ENCODE data around the gene RABEP1. TPM values are rescaled to one million over a fixed set of nuclear protein-coding genes. Genes with fewer than 3 reads are reported as not detected.

RABEP1 gene
- total and polyA plus RNA-seq, 2 donors, result 25.9 to 50.3 TPM

DNA sequence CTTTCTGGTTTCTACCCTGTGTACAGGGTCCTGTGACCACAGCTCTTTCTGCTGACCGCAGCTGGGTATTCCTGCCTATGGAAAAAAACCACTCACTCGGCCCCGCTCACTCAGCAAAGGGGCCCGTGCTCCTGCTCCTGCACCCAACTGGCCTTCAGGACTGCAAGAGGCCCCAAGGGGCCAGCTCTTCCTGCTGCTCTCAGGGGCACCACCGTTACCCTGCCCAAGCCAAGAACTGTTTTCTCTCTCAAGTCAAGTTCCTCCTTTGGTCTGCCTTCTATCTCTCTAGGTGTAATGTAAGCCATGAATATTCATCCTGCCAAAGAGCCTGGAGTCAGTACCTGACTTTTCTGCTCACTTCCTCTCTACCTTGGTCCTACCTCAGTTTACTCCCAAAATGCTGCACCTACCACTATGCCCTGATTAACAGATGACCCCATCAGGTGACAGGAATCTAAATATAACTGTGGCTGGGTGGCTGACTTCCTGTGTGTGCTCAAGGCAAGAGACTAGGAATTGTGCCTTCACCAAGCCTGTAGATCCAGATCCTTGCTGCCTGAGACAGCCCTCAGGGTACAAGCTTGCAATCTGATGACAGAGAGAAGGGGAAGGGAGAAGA, 27.1 kb upstream of the RABEP1 start:
- no peak overlapping the region for H3K4me3 ChIP-seq (ENCODE audit: low read depth, low read length)
- no peak for DNase-seq (ENCODE audit: extremely low spot score)
- H3K36me3 ChIP-seq (ENCODE audit: insufficient read depth), result no peaks in the 10 kb centered on the region
- WGBS, result 69% methylated on average over 5 of the region's 5 CpGs
- H3K27ac ChIP-seq (ENCODE audit: low read depth), result no peak overlapping the region
- no peaks in the 10 kb centered on the region for H3K4me1 ChIP-seq (ENCODE audit: insufficient read depth)

DNA sequence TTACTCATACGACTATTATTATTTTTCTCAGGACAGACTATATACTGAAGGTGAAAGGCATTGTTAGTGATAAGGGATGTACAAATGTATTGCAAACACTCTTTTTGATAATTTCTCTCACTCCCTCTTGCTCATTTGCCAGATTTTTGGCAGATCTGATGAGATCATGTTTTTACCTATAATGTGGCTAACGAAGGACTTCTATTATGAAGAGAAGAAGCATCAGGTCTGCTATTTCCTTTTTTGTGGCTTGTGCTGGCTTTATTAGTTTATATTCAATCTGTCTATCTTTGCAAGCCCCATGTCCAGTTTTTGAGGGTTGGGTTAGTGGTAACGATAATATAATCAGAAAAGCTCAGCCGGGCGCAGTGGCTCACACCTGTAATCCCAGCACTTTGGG, 25.0 kb upstream of the RABEP1 start:
- Histone ChIP-seq H3K4me1 (ENCODE audit: insufficient read depth) (no peaks in the 10 kb centered on the region), H3K4me3 (ENCODE audit: low read depth, low read length) (no peak overlapping the region), H3K27ac (ENCODE audit: low read depth) (no peak overlapping the region), H3K36me3 (ENCODE audit: insufficient read depth) (no peaks in the 10 kb centered on the region)
- DNase-seq (ENCODE audit: extremely low spot score), result no peak
- WGBS, result 83% methylated on average over 5 of the region's 5 CpGs

DNA sequence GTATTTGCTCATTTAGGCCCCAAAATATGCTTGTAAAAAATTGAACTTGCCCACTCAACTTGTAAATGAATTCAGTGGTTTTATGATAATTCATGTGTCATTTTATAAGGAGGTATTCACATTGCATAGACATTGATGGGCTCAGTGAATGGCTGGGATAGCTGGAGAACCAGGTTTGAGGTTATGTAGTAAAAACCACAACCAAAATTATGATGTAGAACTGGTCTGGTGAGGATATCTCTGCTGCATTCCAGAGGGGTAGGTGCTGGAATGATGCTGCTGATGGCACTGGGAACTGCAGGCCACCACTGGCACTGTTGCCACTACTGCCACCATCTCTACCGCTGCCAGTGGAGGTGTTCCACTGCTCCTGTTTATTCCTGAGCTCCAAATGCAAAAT, 21.5 kb upstream of the RABEP1 start:
- 93% methylated on average over 1 of the region's 1 CpG for WGBS
- H3K4me3 ChIP-seq (ENCODE audit: low read depth, low read length), result no peak overlapping the region
- H3K27ac ChIP-seq (ENCODE audit: low read depth), result no peak overlapping the region
- no peaks in the 10 kb centered on the region for H3K36me3 ChIP-seq (ENCODE audit: insufficient read depth)
- no peaks in the 10 kb centered on the region for H3K4me1 ChIP-seq (ENCODE audit: insufficient read depth)
- no peak for DNase-seq (ENCODE audit: extremely low spot score)

DNA sequence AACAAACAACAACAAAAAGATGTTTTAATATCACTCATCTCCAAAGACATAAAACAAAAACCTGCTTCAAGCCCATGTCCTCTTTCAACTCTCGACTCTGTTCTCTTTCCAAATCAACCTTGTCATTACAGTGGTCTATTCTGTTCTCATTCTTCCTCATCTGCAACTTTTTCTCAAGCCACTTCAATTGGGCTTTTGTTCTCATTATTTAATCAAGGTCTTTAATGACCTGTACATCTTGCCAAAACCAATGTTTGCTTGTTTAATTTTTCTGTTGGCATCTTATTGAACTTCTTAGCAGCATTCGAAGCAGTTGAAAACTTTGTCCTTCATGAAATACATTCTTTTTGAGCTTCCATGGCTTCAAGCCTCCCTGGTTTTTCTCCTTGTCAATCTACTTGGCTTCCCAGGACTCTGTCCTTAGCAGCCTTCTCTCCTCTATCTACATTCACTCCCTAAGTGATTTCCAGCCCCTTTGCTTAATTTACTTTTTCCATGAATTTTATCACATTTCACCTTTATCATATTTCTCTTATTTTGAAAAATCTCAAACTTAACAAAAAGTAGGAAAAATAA, 19.6 kb upstream of the RABEP1 start:
- H3K27ac ChIP-seq (ENCODE audit: low read depth), result no peak overlapping the region
- 74% methylated on average over 2 of the region's 2 CpGs for WGBS

DNA sequence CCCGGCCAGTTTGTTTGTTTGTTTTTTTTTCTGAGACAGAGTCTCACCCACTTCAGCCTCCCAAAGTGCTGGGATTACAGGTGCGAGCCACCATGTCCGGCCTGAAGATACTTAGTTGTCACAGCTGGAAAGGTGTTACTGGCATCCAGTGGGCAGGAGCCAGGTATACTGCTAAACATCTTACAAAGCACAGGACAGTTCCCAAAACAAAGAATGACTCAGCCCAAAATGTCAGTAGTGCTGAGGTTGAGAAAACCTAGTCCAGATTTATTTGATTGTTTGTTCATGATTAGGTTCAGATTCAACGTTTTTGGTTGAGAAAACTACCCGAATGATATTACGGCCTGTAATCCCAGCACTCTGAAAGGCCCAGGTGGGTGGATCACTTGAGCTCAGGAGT, 18.6 kb upstream of the RABEP1 start:
- no peaks in the 10 kb centered on the region for H3K36me3 ChIP-seq (ENCODE audit: insufficient read depth)
- 93% methylated on average over 6 of the region's 6 CpGs for WGBS
- no peak for DNase-seq (ENCODE audit: extremely low spot score)
- no peak overlapping the region for H3K27ac ChIP-seq (ENCODE audit: low read depth)
- H3K4me3 ChIP-seq (ENCODE audit: low read depth, low read length), result no peak overlapping the region
- no peaks in the 10 kb centered on the region for H3K4me1 ChIP-seq (ENCODE audit: insufficient read depth)

More for the DNA sequence above, 19.6 kb upstream of the RABEP1 start:
- DNase-seq (ENCODE audit: extremely low spot score), result no peak
- Histone ChIP-seq H3K4me1 (ENCODE audit: insufficient read depth) (no peaks in the 10 kb centered on the region), H3K36me3 (ENCODE audit: insufficient read depth) (no peaks in the 10 kb centered on the region), H3K4me3 (ENCODE audit: low read depth, low read length) (no peak overlapping the region)

DNA sequence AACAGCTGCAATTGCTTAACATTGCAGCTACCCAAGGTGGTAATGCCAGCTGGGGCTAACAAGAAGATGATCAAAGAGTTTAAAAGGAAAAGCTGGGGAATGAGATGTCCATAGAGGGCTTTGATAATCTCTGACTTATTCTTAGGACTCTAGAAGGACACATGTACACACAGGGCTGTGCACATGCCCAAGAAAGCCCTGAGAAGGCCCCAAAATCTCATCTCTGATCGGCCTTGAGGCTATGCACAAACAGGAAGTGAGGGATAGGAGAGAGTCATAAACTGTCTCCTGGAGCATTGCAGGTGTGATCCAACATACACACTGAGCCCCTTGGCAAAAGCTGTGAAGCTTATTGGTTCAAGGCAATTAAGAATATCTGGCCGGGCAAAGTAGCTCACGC, 17.2 kb upstream of the RABEP1 start:
- WGBS, result 35% methylated on average over 3 of the region's 3 CpGs
- H3K4me3 ChIP-seq (ENCODE audit: low read depth, low read length), result no peak overlapping the region
- DNase-seq (ENCODE audit: extremely low spot score), result no peak
- H3K4me1 ChIP-seq (ENCODE audit: insufficient read depth), result no peaks in the 10 kb centered on the region
- H3K27ac ChIP-seq (ENCODE audit: low read depth), result no peak overlapping the region
- no peaks in the 10 kb centered on the region for H3K36me3 ChIP-seq (ENCODE audit: insufficient read depth)

DNA sequence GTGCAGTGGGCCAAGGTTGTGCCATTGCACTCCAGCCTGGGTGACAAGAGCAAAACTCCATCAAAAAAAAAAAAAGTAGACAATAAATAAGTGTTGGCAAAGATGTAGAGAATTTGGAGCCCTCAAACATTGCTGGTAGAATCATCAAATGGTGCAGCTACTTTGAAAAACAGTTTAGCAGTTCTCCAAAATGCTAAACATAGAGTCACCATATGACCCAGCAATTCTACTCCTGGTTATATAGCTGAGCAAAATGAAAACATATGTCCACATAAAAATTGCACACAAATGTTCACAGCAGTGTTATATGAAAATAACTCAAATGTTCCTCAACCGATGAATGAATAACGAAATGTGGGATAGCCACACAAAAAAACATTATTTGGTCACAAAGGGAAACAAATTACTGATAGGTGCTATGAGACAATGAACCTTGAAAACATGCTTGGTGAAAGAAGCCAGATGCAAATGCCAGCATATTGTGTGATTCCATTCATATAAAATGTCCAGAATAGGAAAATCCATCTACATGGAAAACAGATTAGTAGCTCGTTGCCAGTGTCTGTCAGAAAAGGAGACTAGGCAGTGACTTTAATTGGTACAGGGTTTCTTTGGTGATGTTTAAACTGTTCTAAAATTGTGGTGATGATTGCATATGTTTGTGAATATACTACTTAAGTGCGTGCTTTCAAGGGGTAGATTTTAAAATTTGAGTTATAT, 12.7 kb upstream of the RABEP1 start:
- Histone ChIP-seq H3K4me3 (ENCODE audit: low read depth, low read length) (no peak overlapping the region), H3K4me1 (ENCODE audit: insufficient read depth) (no peaks in the 10 kb centered on the region), H3K27ac (ENCODE audit: low read depth) (no peak overlapping the region), H3K36me3 (ENCODE audit: insufficient read depth) (no peaks in the 10 kb centered on the region)
- 81% methylated on average over 4 of the region's 4 CpGs for WGBS
- DNase-seq (ENCODE audit: extremely low spot score), result no peak

DNA sequence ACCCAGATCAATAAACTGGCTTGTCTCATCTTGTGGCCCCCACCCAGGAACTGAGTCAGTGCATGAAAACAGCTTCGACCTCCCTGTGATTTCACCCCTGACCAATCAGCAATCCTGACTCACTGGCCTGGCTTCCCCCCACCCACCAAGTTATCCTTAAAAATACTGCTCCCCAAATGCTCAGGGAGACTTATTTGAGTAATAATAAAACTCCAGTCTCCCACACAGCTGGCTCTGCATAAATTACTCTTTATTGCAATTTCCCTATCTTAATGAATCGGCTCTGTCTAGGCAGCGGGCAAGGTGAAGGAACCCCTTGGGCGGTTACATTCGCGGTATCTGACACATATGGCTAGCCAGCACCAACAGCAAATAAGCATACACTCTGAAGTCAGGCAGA, 9.8 kb upstream of the RABEP1 start:
- no peaks in the 10 kb centered on the region for H3K4me1 ChIP-seq (ENCODE audit: insufficient read depth)
- DNase-seq (ENCODE audit: extremely low spot score), result no peak
- no peak overlapping the region for H3K4me3 ChIP-seq (ENCODE audit: low read depth, low read length)
- no peaks in the 10 kb centered on the region for H3K36me3 ChIP-seq (ENCODE audit: insufficient read depth)
- WGBS, result 76% methylated on average over 6 of the region's 6 CpGs
- no peak overlapping the region for H3K27ac ChIP-seq (ENCODE audit: low read depth)

DNA sequence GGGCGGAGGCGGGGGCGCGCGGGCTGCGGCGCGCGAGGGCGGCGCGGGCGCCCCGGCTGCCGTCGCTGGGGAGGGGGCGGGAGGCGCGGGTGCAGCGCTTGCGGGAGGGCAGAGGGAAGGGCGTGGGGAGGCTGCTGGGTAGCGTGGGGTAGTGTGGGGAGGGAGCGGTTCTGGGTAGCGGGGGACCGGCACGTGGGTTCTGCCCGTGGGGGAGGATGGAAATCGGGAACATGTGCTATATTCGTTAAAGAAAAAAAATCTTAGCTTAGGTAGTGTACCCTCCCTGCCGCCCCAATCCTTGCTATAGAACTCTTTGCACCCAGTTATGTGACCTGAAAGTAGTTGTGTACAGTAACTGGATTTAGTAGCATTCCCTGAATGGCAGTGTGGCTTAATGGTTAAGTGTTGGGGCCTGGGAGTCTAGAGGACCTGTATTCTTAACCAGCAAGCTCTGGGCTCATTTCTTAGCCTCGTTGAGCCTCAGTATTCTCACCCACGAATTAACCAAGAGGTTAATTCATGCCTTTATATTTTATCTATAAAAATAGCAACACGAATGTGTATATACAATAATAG, 646 bp downstream of the RABEP1 start:
- WGBS, result 2% methylated on average over 34 of the region's 34 CpGs
- Histone ChIP-seq H3K27ac (ENCODE audit: low read depth) (no peak overlapping the region), H3K4me1 (ENCODE audit: insufficient read depth) (peaks cover 2% of the 10 kb centered on the region), H3K36me3 (ENCODE audit: insufficient read depth) (no peaks in the 10 kb centered on the region), H3K4me3 (ENCODE audit: low read depth, low read length) (peak overlapping the region; percentile 97)
- no peak for DNase-seq (ENCODE audit: extremely low spot score)

DNA sequence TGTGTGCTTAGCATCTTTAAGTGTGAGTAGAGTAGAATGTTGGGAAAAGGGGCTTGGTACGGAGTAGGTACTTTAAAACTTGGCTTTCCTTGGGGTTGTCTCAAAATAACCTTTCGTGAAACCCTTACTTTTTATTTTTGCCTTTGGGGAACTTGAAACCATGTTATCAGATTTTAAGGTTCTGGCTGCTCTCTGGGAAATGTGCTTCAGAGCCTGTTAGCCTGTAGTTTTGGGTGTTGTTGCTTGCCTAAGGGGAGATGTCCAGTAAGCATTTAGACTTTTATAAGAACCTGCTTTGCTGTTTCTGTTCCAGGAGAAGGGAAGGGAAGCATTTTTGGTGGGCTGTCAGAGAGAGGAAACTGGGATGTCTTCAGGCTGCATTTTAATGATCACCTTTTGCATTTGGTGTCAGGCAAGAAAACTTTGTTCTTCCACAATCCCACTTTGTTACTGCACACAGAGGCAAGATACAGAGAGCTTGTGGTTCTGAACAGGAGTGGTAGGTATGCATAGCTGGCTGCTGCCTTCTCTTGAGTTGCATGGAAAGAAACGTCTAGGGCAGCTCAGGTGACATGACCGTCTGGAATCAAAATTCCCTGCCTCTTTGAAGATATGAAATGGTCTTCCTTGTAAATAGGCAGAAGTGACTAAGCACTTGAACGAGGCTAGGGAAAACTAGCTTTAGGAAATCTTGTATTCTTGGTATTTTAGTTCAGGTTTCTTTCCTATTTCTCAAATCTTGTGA, 1.7 kb downstream of the RABEP1 start:
- Histone ChIP-seq H3K4me1 (ENCODE audit: insufficient read depth) (peaks cover 2% of the 10 kb centered on the region), H3K4me3 (ENCODE audit: low read depth, low read length) (no peak overlapping the region), H3K27ac (ENCODE audit: low read depth) (no peak overlapping the region), H3K36me3 (ENCODE audit: insufficient read depth) (no peaks in the 10 kb centered on the region)
- no peak for DNase-seq (ENCODE audit: extremely low spot score)
- 53% methylated on average over 5 of the region's 5 CpGs for WGBS

DNA sequence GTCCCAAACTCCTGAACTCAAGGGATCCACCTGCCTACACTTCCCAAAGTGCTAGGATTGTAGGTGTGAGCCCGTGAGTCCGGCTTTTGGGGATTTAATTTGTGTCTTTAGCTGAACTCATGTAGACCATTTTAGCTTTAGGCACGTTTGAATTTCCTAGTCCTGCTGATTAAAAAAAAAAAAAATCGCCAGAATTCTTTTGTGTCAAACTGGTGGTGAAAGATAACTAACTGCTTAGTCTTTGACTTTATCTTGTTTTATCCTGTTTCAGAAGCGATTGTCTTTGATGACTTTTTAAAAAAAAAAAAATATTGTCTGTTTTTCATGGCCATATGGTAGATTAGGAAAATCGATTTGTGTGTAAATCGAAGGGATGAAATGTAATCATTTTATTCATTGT, 2.6 kb downstream of the RABEP1 start:
- Histone ChIP-seq H3K27ac (ENCODE audit: low read depth) (no peak overlapping the region), H3K4me1 (ENCODE audit: insufficient read depth) (peaks cover 2% of the 10 kb centered on the region), H3K36me3 (ENCODE audit: insufficient read depth) (no peaks in the 10 kb centered on the region), H3K4me3 (ENCODE audit: low read depth, low read length) (no peak overlapping the region)
- DNase-seq (ENCODE audit: extremely low spot score), result no peak
- 80% methylated on average over 7 of the region's 7 CpGs for WGBS

DNA sequence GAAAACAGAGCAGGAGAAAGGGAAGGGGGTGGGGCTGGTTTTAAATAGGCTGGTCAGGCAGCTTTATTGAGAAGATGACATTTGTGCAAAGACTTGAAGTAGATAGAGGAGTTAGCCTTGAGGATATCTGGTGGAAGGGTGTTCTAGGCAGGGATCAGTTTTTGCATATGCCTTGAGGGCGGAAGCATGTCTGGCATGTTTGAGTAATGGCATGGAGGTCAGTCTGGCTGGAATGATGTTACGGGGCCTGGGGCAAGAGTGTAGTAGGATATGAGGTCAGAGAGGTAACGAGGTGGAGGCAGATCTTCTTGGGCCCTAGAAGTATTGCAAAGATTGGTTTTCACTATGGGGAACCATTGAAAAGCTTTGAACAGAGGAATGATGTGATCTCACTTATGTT, 4.8 kb downstream of the RABEP1 start:
- no peak overlapping the region for H3K4me3 ChIP-seq (ENCODE audit: low read depth, low read length)
- no peak overlapping the region for H3K27ac ChIP-seq (ENCODE audit: low read depth)
- peaks cover 2% of the 10 kb centered on the region for H3K4me1 ChIP-seq (ENCODE audit: insufficient read depth)
- DNase-seq (ENCODE audit: extremely low spot score), result no peak
- 96% methylated on average over 3 of the region's 3 CpGs for WGBS
- no peaks in the 10 kb centered on the region for H3K36me3 ChIP-seq (ENCODE audit: insufficient read depth)

DNA sequence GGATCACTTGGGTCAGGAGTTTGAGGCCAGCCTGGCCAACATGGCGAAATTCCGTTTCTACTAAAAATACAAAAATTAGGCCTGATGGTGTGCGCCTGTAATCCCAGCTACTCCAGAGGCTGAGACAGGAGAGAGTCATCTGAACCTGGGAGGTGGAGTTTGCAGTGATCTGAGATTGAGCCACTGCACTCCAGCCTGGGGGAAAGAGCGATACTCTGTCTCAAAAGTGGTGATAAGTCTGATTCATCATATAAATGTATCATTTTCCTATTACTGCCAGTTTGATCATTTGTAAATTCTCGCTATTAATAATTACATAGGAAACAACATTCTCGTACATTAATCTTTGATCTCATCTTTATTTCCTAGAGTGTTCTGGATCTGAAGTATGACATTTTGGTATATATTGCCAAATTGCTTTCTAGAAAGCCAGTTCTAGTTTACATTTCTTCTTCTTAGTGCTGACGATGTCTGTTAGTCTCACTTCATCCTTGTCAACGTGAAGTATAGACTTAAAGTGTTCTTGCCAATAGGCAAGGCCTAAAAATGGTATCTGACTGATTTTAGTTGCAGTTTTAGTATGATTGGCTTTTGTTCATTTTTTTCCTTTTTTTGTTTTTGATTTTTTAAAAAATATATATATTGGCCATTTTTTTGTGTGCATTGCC, 9.7 kb downstream of the RABEP1 start:
- no peaks in the 10 kb centered on the region for H3K36me3 ChIP-seq (ENCODE audit: insufficient read depth)
- no peak overlapping the region for H3K27ac ChIP-seq (ENCODE audit: low read depth)
- WGBS, result 81% methylated on average over 8 of the region's 8 CpGs
- no peaks in the 10 kb centered on the region for H3K4me1 ChIP-seq (ENCODE audit: insufficient read depth)
- no peak overlapping the region for H3K4me3 ChIP-seq (ENCODE audit: low read depth, low read length)
- no peak for DNase-seq (ENCODE audit: extremely low spot score)
